Naive thymus-derived CD4-positive, alpha-beta T cell (primary cell): ENCODE results near the gene ACAA1. TPM values are rescaled to one million over a fixed set of nuclear protein-coding genes. Genes with fewer than 3 reads are reported as not detected.
A peak's percentile ranks its signal among the peaks of the same experiment; 100 is the strongest.
"Not testable (repeated sequence)": the region's sequence is repeated elsewhere in the genome, so short reads cannot be mapped to it uniquely, and the experiment has no call there.

Experiments used
- ATAC-seq: fragments of 150-1000 bp; cut with Tn5 transposase; 2 replicates; pipeline ENCODE4 v1.10.0; 2021; ENCODE audit warnings: mild to moderate bottlenecking, moderate library complexity
- CTCF ChIA-PET: fragments of 350-600 bp; sonication (Branson Sonifier 250); formaldehyde crosslinking; loops from one replicate; lab custom pipeline; 2021; ENCODE audit warnings: antibody characterized with exemption; lab: Charles Lee
- POLR2A ChIA-PET: fragments of 350-600 bp; sonication (Branson Sonifier 250); formaldehyde crosslinking; loops from one replicate; lab custom pipeline; 2021; ENCODE audit warnings: antibody characterized with exemption, inconsistent platforms; lab: Charles Lee
- DNase-seq, 9 donors: peaks; one replicate each; pipeline versions ENCODE4 v3.0.0 to v3.0.0-alpha.2; 2020 to 2022; ENCODE audit warnings: mixed read lengths in 1 of 9
- H3K27ac ChIP-seq: one replicate; pipeline ENCODE4 v1.7.0; 2013; ENCODE audit warnings: mild to moderate bottlenecking, low read depth, low read length, moderate library complexity
- H3K27me3 ChIP-seq, 2 donors: one replicate each; pipeline ENCODE4 v1.7.0; 2013; ENCODE audit warnings: low read length in 2 of 2, mild to moderate bottlenecking in 2 of 2, moderate library complexity in 2 of 2; ENCODE audit not compliant: control insufficient read depth in 2 of 2, insufficient read depth in 2 of 2
- H3K36me3 ChIP-seq, 3 experiments: 1 replicate in 2 of 3; 2 replicates in 1 of 3; pipeline ENCODE4 v1.7.0; 2013; ENCODE audit warnings: low read length in 3 of 3, mild to moderate bottlenecking in 3 of 3, moderate library complexity in 1 of 3; ENCODE audit not compliant: insufficient read depth in 3 of 3, control insufficient read depth in 2 of 3
- H3K4me1 ChIP-seq, 2 donors: one replicate each; pipeline ENCODE4 v1.7.0; 2013; ENCODE audit warnings: low read length in 2 of 2, mild to moderate bottlenecking in 2 of 2, moderate library complexity in 1 of 2; ENCODE audit not compliant: control insufficient read depth in 2 of 2, insufficient read depth in 2 of 2
- H3K4me3 ChIP-seq: 2 replicates; pipeline ENCODE4 v1.7.0; 2013; ENCODE audit warnings: mild to moderate bottlenecking, low read length
- H3K9me3 ChIP-seq, 3 experiments: 1 replicate in 2 of 3; 2 replicates in 1 of 3; pipeline ENCODE4 v1.7.0; 2013; ENCODE audit warnings: low read length in 3 of 3; ENCODE audit not compliant: control insufficient read depth in 2 of 3
- H3K27ac Mint-ChIP-seq, 9 donors: one replicate each; pipeline ENCODE4 v1.8.0; 2020 to 2022; ENCODE audit warnings: mixed read lengths in 9 of 9, mild to moderate bottlenecking in 8 of 9, moderate library complexity in 5 of 9, inconsistent platforms in 2 of 9
- H3K27me3 Mint-ChIP-seq, 5 donors: one replicate each; pipeline ENCODE4 v1.8.0; 2021 to 2022; ENCODE audit warnings: mixed read lengths in 5 of 5, mild to moderate bottlenecking in 1 of 5
- H3K36me3 Mint-ChIP-seq, 5 donors: one replicate each; pipeline ENCODE4 v1.8.0; 2020 to 2022; ENCODE audit warnings: mixed read lengths in 5 of 5, mild to moderate bottlenecking in 3 of 5, inconsistent platforms in 1 of 5
- H3K4me1 Mint-ChIP-seq, 7 donors: one replicate each; pipeline ENCODE4 v1.8.0; 2020 to 2022; ENCODE audit warnings: mixed read lengths in 7 of 7, mild to moderate bottlenecking in 3 of 7, inconsistent platforms in 1 of 7
- H3K4me3 Mint-ChIP-seq, 10 donors: one replicate each; pipeline ENCODE4 v1.8.0; 2020 to 2022; ENCODE audit warnings: mild to moderate bottlenecking in 10 of 10, mixed read lengths in 10 of 10, moderate library complexity in 6 of 10, inconsistent platforms in 2 of 10
- H3K9me3 Mint-ChIP-seq, 11 donors: one replicate each; pipeline ENCODE4 v1.8.0; 2020 to 2022; ENCODE audit warnings: mixed read lengths in 11 of 11, mild to moderate bottlenecking in 4 of 11, inconsistent platforms in 1 of 11, moderate library complexity in 1 of 11
- intact Hi-C, 2 donors: fragments of 100-400 bp; cut with micrococcal nuclease; formaldehyde crosslinking; loops; one replicate each; pipeline ENCODE4 v1.15.1; 2023
- polyA plus RNA-seq, 2 donors: library from polyadenylated mRNA; unstranded; fragments of 300-500 nt; fragmentation: Illumina TruSeq; gene quantifications; one replicate each; pipeline ENCODE4 v1.2.3, GENCODE V29; 2021
- total RNA-seq, 6 experiments: library from RNA in 5 of 6; stranded (reverse) in 5 of 6; gene quantifications; 1 replicate in 5 of 6; 2 replicates in 1 of 6; pipeline ENCODE4 v1.2.3 and lab custom pipeline; 2021 to 2026

Gene ACAA1
- total and polyA plus RNA-seq, 7 experiments from 2014 or later = 64.4 to 129 (median 90.1) TPM

DNA sequence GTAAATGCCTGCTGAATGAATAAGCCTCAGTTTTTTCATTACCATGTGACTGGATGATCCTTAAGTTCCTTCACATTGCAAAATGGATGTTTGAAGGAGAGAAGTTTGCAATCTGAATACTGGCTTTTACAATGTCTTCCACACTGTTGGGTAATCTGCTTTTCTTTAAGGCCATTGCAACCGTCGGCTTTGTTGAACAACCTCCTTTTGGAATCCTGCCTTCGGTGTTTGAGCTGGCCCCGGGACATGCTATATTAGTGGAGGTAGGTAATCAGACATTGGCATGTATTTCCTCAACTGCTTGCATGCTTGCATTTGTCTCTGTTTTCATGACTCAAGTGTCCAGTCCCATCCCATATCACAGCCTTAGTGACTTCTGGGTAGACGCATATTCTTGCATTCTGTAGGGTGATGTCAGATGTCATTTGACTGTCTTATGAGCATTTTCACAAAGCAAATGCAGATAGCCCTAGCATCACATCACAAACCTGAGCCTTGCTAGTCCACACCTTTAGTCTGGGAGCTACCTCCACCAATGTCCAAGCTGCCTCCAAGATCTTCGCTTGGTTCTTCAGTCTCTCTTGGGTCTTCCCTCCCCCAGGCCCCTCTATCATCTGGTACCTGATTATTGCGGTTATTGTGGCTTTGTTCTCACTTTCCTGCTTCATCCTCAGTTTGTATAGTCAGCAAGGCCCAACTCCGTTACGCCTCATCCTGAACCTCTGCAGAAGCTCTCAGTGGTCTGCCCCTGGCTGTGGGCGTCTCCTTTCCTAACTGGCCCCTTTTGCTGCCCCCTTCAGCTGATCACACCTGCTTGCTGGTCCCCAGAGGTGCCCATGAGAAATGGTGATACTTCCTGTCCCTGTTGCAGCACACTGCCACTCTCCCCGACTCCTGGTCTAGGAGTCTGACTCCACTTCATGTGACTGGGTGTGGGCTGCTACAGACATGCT lies 48.5 kb downstream of the ACAA1 start:
- H3K36me3 Mint-ChIP-seq = peaks cover 0 to 7% (median 5%) of the 10 kb centered on the region in 5 donors
- H3K27ac ChIP-seq = no peak overlapping the region
- H3K9me3 ChIP-seq = peaks cover 0 to 7% (median 6%) of the 10 kb centered on the region in 3 experiments
- peak overlapping the region in 2 of 9 donors; percentile 25 to 50 for H3K27ac Mint-ChIP-seq
- peaks cover 5 to 13% (median 9%) of the 10 kb centered on the region in 11 donors for H3K9me3 Mint-ChIP-seq
- H3K27me3 Mint-ChIP-seq = peaks cover 0 to 11% (median 0%) of the 10 kb centered on the region in 5 donors
- no peak for DNase-seq
- no peaks in the 10 kb centered on the region for H3K4me1 ChIP-seq
- H3K4me1 Mint-ChIP-seq = no peaks in the 10 kb centered on the region
- no peak for ATAC-seq
- H3K27me3 ChIP-seq = no peaks in the 10 kb centered on the region
- intact Hi-C loops = no loop called here
- POLR2A ChIA-PET = no interaction called here
- H3K36me3 ChIP-seq = no peaks in the 10 kb centered on the region
- no peak overlapping the region for H3K4me3 ChIP-seq
- no peak overlapping the region for H3K4me3 Mint-ChIP-seq
- CTCF ChIA-PET = no interaction called here

DNA sequence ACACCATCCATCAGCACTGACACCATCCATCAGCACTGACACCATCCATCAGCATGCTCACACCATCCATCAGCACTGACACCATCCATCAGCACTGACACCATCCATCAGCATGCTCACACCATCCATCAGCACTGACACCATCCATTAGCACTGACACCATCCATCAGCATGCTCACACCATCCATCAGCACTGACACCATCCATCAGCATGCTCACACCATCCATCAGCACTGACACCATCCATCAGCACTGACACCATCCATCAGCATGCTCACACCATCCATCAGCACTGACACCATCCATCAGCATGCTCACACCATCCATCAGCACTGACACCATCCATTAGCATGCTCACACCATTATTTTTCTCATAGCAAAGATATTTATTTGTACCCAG lies 49.6 kb downstream of the ACAA1 start:
- H3K4me1 ChIP-seq, H3K36me3 Mint-ChIP-seq, H3K27ac Mint-ChIP-seq, H3K9me3 ChIP-seq, CTCF ChIA-PET, H3K4me3 Mint-ChIP-seq, H3K27me3 ChIP-seq, H3K36me3 ChIP-seq, ATAC-seq, H3K4me1 Mint-ChIP-seq, POLR2A ChIA-PET, H3K27me3 Mint-ChIP-seq, intact Hi-C loops, DNase-seq, H3K27ac ChIP-seq, H3K4me3 ChIP-seq: not testable (repeated sequence)
- peaks cover 7 to 22% (median 9%) of the 10 kb centered on the region in 11 donors for H3K9me3 Mint-ChIP-seq

DNA sequence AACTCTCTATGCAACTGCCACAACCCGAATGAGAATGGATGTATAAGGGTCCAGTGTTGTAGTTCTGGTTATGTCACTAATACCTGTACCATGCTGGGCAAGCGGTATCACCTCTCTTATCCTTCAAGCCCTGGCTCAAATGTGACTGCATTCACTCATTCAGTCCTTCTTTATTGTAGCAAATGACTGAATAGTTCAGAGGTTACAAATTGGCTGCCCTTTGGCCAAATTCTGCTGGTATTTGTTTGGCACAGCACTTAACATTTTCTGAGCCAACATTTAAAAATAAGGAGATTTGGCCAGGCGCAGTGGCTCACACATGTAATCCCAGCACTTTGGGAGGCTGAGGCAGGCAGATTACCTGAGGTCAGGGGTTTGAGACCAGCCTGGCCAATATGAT lies 50.4 kb downstream of the ACAA1 start:
- Histone ChIP-seq H3K27ac (no peak overlapping the region), H3K36me3 (no peaks in the 10 kb centered on the region), H3K4me1 (no peaks in the 10 kb centered on the region), H3K4me3 (no peak overlapping the region), H3K27me3 (no peaks in the 10 kb centered on the region), H3K9me3 (peaks cover 0 to 7% (median 6%) of the 10 kb centered on the region in 3 experiments)
- Mint-ChIP-seq H3K27me3 (peaks cover 0 to 4% (median 0%) of the 10 kb centered on the region in 5 donors), H3K4me3 (no peak overlapping the region), H3K4me1 (no peaks in the 10 kb centered on the region), H3K27ac (no peak overlapping the region), H3K36me3 (peaks cover 0 to 7% (median 5%) of the 10 kb centered on the region in 5 donors), H3K9me3 (peaks cover 7 to 22% (median 9%) of the 10 kb centered on the region in 11 donors)
- DNase-seq = no peak
- ChIA-PET POLR2A (no interaction called here), CTCF (no interaction called here)
- intact Hi-C loops = no loop called here
- ATAC-seq = no peak

DNA sequence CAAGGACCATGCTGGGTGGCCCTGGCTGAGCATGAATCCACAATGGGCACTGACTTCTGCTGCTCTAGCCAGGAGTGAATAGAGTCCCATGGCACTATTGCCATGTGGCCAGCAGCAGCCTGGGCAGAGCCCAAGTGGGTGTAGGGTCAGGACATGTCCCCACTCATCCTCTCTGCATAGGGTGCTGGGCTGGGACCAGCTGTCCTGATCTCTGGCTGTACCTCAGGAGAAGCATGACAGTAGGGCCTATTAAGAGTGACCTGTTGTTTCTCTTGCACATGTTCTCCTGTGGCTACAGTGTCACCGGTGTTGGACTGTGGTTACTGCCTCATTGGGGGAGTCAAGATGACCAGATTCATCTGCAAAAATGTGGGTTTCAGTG lies 51.0 kb downstream of the ACAA1 start:
- no peaks in the 10 kb centered on the region for H3K27me3 Mint-ChIP-seq
- no peak overlapping the region for H3K4me3 ChIP-seq
- no peaks in the 10 kb centered on the region for H3K4me1 ChIP-seq
- H3K4me1 Mint-ChIP-seq = no peaks in the 10 kb centered on the region
- H3K4me3 Mint-ChIP-seq = no peak overlapping the region
- intact Hi-C loops = loop anchor here in 1 of 2 donors (2.0 kb wide), 1 partner anchor 47 kb away; the partner anchor contains the start of gene DLEC1
- DNase-seq = no peak
- no peaks in the 10 kb centered on the region for H3K27me3 ChIP-seq
- peaks cover 0 to 7% (median 5%) of the 10 kb centered on the region in 5 donors for H3K36me3 Mint-ChIP-seq
- H3K36me3 ChIP-seq = no peaks in the 10 kb centered on the region
- no peak overlapping the region for H3K27ac Mint-ChIP-seq
- H3K9me3 ChIP-seq = peaks cover 0 to 7% (median 6%) of the 10 kb centered on the region in 3 experiments
- CTCF ChIA-PET = no interaction called here
- peaks cover 7 to 22% (median 9%) of the 10 kb centered on the region in 11 donors for H3K9me3 Mint-ChIP-seq
- ATAC-seq = peak; percentile 8
- POLR2A ChIA-PET = no interaction called here
- no peak overlapping the region for H3K27ac ChIP-seq

- peak overlapping the region in 7 of 9 donors; percentile 33 to 92 (median 80) for H3K27ac Mint-ChIP-seq
- Histone ChIP-seq H3K36me3 (no peaks in the 10 kb centered on the region), H3K9me3 (peaks cover 0 to 7% (median 6%) of the 10 kb centered on the region in 3 experiments), H3K27ac (no peak overlapping the region), H3K27me3 (no peaks in the 10 kb centered on the region), H3K4me1 (no peaks in the 10 kb centered on the region), H3K4me3 (no peak overlapping the region)
- DNase-seq (peak in 2 of 9 donors; percentile 6 to 9), ATAC-seq (peak; percentile 46)
- H3K36me3 Mint-ChIP-seq = peaks cover 0 to 8% (median 6%) of the 10 kb centered on the region in 5 donors
- peaks cover 7 to 25% (median 10%) of the 10 kb centered on the region in 11 donors for H3K9me3 Mint-ChIP-seq
- POLR2A ChIA-PET = no interaction called here
- no peaks in the 10 kb centered on the region for H3K4me1 Mint-ChIP-seq
- intact Hi-C loops = loop anchor here in 1 of 2 donors (2.0 kb wide), 1 partner anchor 47 kb away; the partner anchor contains the start of gene DLEC1
- no peaks in the 10 kb centered on the region for H3K27me3 Mint-ChIP-seq
- CTCF ChIA-PET = no interaction called here
- H3K4me3 Mint-ChIP-seq = peak overlapping the region in 1 of 10 donors; percentile 34
Observed at GRCh38 chr3:38085311-38085942, 51.5 kb downstream of the ACAA1 start.

GRCh38 chr3:38084334-38085310 lies 52.3 kb downstream of the ACAA1 start:
- CTCF ChIA-PET = no interaction called here
- Mint-ChIP-seq H3K4me3 (peak overlapping the region in 5 of 10 donors; percentile 1 to 52 (median 14)), H3K9me3 (peaks cover 7 to 28% (median 10%) of the 10 kb centered on the region in 11 donors), H3K4me1 (no peaks in the 10 kb centered on the region), H3K27me3 (no peaks in the 10 kb centered on the region), H3K36me3 (peaks cover 0 to 8% (median 5%) of the 10 kb centered on the region in 5 donors), H3K27ac (peak overlapping the region; percentile 54 to 92 (median 80))
- POLR2A ChIA-PET = no interaction called here
- no peaks in the 10 kb centered on the region for H3K27me3 ChIP-seq
- peaks cover 0 to 7% (median 6%) of the 10 kb centered on the region in 3 experiments for H3K9me3 ChIP-seq
- DNase-seq = peak in 7 of 9 donors; percentile 22 to 69 (median 56)
- H3K27ac ChIP-seq = no peak overlapping the region
- H3K36me3 ChIP-seq = no peaks in the 10 kb centered on the region
- no peaks in the 10 kb centered on the region for H3K4me1 ChIP-seq
- H3K4me3 ChIP-seq = no peak overlapping the region
- peak; percentile 61 for ATAC-seq
- intact Hi-C loops = loop anchor here in 1 of 2 donors (2.0 kb wide), 1 partner anchor 46 kb away; the partner anchor contains the start of gene DLEC1
